GM11168 (cell line): ENCODE results near the gene BOC.

Source experiments
- in situ Hi-C: fragments of 300-500 bp; cut with MboI; formaldehyde crosslinking; loops from one replicate; pipeline ENCODE4 v1.12.0; 2022; ENCODE audit warnings: low sequenced_read_pairs; ENCODE audit not compliant: unreplicated experiment

Gene BOC

GRCh38 chr3:113186566-113186965 is 24.8 kb upstream of the BOC start:
- in situ Hi-C loops: no loop called here

GRCh38 chr3:113193288-113193687 is 18.1 kb upstream of the BOC start:
- in situ Hi-C loops: no loop called here

- in situ Hi-C loops: no loop called here
Observed at GRCh38 chr3:113193719-113194118, 17.6 kb upstream of the BOC start.

GRCh38 chr3:113194823-113195401 is 16.4 kb upstream of the BOC start:
- in situ Hi-C loops: no loop called here

- in situ Hi-C loops: no loop called here
Observed at GRCh38 chr3:113200351-113200750, 11.0 kb upstream of the BOC start.

- in situ Hi-C loops: no loop called here
Observed at GRCh38 chr3:113200946-113201345, 10.4 kb upstream of the BOC start.

- in situ Hi-C loops: no loop called here
Observed at GRCh38 chr3:113204371-113204770, 7.0 kb upstream of the BOC start.

- in situ Hi-C loops: no loop called here
Observed at GRCh38 chr3:113205481-113205880, 5.9 kb upstream of the BOC start.

- in situ Hi-C loops: no loop called here
Observed at GRCh38 chr3:113210604-113211329, 590 bp upstream of the BOC start.

GRCh38 chr3:113212150-113212843 is 940 bp downstream of the BOC start:
- in situ Hi-C loops: no loop called here

- in situ Hi-C loops: no loop called here
Observed at GRCh38 chr3:113212844-113213375, 1.6 kb downstream of the BOC start.

- in situ Hi-C loops: no loop called here
Observed at GRCh38 chr3:113213896-113214587, 2.7 kb downstream of the BOC start.

GRCh38 chr3:113214917-113215595 is 3.7 kb downstream of the BOC start:
- in situ Hi-C loops: no loop called here

GRCh38 chr3:113216393-113216792 is 5.0 kb downstream of the BOC start:
- in situ Hi-C loops: no loop called here

- in situ Hi-C loops: no loop called here
Observed at GRCh38 chr3:113218011-113218680, 6.8 kb downstream of the BOC start.

GRCh38 chr3:113218681-113219045 is 7.3 kb downstream of the BOC start:
- in situ Hi-C loops: no loop called here

GRCh38 chr3:113219605-113220300 is 8.4 kb downstream of the BOC start:
- in situ Hi-C loops: no loop called here

- in situ Hi-C loops: no loop called here
Observed at GRCh38 chr3:113220721-113221120, 9.4 kb downstream of the BOC start.

- in situ Hi-C loops: no loop called here
Observed at GRCh38 chr3:113221721-113222257, 10.4 kb downstream of the BOC start.
